GM19395 (cell line): ENCODE measurements around the gene BAG3.
"Not testable (repeated sequence)": the region's sequence is repeated elsewhere in the genome, so short reads cannot be mapped to it uniquely, and the experiment has no call there.

ENCODE experiments used
- ATAC-seq: cut with Tn5 transposase; IDR thresholded peaks from one replicate; pipeline ENCODE4 v1.9.1; 2021; ENCODE audit warnings: mild to moderate bottlenecking, moderate library complexity; ENCODE audit not compliant: unreplicated experiment

BAG3 gene

DNA sequence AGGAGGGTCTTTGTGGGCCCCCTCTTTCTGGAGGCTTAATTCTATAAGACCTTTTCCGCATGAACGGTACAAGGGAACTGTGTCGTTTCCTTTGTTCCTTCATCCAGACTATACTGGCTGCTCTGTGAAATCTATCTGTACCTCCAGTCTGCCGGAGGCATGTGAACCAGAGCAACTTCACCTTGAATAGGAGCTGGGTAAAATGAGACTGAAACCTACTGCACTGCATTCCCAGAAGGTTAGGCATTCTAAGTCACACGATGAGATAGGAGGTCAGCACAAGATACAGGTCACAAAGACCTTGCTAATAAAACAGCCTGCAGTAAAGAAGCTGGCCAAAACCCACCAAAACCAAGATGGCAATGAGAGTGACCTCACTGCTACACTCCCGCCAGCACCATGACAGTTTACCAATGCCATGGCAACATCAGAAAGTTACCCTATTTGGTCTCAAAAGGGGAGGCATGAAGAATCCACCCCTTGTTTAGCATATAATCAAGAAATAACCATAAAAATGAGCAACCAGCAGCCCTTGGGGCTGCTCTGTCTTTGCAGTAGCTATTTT is 37.9 kb downstream of the BAG3 start:
- ATAC-seq: no peak

DNA sequence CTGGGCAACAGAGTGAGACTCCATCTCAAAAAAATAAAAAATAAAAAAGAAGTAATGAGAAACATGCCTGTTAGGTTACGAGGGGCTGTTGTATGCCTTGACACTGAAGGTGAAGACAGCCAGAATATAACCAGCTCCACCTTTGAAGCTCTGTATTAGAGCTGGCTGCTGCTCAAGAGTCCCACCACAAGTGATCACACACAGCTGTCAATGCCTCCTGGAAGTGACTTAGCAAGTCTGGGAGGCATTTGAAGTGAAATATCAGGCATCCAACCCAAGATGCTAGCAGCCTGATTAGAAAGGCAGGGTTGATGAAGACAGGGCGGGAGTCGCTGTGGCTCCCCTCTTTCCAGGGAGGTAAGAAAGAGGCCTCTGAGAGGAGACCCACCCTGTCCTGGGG is 40.5 kb downstream of the BAG3 start:
- no peak for ATAC-seq

DNA sequence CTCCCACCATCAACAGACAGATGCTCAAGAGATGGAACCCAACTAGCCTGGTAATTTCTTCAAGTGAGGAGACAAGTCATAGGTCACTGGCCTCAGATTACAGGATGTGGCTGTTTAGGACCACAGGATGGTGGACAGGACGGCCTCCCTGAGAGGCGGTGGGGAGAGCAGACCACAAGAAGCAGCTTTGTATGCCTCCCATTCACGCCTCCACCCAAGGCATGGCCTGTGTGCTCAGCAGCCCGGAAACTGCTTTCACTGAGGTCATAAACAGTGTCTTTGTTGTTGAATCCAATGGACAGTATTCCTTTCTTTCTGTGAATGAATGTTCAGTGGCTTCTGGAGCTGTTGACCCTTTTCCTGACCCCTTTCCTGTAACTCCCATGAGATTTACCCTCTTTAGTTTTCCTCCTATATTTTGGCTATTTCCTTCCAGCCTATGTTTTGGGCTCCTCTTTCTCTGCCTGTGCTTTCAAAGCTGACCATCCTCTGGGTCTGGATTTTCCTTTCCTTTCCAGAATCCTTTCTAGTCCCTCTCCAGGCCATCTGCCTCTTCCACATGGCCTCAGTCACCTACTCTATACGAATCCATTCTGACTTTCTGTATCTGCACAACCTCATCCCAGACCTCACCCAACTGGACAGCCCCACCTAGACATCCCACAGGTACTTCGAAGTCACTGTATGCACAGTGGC is 42.2 kb downstream of the BAG3 start:
- no peak for ATAC-seq

GRCh38 chr10:119694608-119695007 is 43.4 kb downstream of the BAG3 start:
- no peak for ATAC-seq

DNA sequence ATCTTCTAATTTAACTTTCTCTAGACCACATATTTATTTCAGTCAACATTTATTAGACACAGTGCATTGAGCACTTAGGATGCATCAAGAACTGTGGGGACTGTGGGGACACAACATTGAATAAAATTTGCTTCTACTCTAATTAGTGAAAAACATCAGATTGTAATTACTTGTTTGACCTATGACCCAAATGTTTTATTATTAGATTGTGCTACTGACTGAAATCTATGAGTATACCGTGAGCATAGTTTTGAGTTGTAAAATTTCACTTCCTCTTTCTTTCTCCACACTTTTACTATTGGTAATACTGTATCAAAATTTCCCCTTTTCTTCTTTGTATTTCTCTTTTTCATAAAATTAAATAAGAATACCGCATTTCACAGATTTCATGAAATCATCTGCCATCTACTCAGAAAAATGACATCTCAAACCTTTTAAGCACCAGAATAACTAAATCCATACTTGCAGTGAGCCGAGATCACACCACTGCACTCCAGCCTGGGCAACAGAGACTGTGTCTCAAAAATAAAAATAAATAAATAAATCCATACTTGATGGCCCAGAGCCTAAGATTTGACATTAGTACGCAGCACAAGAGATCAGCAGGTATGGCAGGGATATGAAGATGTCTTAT is 49.3 kb downstream of the BAG3 start:
- peak; percentile 58 for ATAC-seq

DNA sequence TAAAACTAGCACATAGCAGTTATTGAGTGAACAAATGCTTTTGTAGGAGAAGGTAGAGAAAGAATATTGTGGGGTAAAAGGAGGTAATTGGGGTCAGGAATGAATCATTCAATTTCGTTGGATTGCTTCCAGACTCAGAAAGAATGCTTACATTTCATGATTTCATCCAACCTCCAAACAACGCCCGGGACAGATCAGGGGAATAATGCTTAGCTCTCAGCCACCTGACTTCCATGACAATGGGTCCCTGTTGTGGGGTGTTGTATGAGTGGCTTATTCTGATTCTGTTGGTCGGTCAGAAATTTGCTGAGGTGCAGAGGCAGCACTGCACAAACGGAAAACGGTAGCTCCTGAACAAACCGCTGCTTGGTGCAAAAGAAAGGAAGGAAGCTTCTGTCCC is 50.7 kb downstream of the BAG3 start:
- no peak for ATAC-seq

- ATAC-seq: no peak
Measured at GRCh38 chr10:119702583-119702982, 51.4 kb downstream of the BAG3 start.

DNA sequence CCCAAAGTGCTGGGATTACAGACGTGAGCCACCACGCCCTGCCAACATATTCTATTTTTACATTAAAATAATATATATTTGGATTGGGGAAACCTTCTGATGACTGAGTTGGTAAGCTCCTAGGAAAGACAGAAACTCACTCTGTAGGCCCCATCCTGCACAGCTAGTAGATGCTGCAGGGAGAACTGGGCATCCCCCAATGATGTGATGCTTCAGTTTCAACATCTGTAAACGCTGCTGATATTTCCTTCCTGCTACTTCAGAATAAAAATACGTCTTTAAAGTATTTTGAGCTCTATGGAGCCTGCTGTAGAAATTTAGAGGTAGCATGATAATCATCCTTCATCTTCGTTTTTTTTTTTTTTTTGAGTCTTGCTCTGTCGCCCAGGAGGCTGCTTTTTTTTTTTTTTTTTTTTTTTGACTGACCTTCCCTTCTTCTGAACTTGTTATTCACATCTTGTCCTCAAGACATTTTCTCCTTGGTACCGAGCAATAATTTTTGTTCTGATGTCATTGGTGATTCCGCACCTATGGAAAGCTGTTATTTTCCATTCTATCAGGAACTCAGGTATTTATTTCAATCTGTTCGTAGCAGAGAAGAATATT is 52.8 kb downstream of the BAG3 start:
- ATAC-seq: no peak

- peak; percentile 68 for ATAC-seq
Measured at GRCh38 chr10:119705434-119705831, 54.3 kb downstream of the BAG3 start.

DNA sequence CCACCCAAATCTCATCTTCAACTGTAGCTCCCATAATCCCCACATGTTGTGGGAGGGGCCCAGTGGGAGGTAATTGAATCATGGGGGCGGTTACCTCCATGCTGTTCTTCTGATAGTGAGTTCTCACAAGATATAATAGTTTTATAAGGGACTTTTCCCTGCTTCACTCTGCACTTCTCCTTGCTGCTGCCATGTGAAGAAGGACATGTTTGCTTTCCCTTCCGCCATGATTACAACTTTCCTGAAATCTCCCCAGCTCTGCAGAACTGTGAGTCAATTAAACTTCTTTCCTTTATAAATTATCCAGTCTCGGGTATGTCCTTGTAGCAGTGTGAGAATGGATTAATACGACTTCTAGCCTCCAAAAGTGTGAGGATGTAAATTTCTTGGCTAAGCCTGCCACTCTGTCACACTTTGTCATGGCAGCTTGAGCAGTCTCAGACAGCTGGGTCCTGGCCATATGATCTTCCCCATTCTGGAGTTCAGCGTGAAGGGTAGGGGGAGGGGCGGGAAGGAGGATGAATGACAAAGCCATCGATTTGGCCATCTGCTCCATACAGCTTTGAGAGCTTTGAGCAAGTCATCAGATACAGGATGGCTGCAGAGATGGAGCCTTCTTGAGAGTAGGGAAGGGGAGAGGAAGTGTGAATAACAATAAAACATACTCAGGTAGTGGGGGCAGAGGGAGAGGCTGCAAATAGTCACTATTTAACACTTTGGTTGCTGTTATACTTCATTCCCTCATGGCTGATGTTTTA is 55.5 kb downstream of the BAG3 start:
- no peak for ATAC-seq

DNA sequence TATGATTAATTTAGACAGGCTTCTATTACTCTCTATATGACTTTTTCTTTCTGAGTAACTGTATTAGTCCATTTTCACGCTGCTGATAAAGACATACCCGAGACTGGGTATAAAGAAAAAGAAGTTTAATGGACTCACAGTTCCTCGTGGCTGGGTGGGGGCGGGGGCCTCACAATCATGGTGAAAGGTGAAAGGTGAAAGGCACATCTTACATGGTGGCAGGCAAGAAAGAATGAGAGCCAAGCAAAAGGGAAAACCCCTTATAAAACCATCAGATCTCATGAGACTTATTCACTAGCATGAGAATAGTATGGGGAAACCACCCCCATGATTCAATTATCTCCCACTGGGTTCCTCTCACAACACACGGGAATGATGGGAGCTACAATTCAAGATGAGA is 56.2 kb downstream of the BAG3 start:
- not testable (repeated sequence) for ATAC-seq

DNA sequence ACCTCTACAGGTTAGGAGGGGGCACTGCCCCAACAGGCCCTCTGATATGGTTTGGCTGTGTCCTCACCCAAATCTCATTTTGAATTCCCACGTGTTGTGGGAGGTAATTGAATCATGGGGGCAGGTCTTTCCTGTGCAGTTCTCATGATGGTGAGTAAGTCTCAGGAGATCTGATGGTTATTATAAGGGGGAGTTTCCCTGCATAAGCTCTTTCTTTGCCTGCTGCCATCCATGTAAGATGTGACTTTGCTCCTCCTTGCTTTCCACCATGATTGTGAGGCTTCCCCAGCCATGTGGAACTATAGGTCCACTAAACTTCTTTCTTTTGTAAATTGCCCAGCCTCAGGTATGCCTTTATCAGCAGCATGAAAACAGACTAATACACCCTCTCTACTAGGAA is 59.8 kb downstream of the BAG3 start:
- ATAC-seq: not testable (repeated sequence)

GRCh38 chr10:119713744-119714483 is 62.7 kb downstream of the BAG3 start:
- no peak for ATAC-seq

DNA sequence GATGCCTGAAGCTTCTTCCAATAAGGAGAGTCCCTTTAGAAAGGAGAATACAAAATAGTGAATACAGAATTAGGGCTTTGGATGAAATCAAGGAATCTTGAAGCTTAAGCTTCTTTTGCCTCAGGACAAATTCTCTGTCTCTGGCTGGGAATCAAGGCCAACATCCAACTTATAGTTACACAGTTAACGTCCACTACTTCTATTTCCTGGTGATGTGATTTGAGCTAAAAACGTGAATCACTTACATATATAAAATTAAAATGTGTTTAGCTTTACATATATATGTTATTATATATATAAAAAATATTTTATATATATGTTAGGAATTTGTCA is 63.3 kb downstream of the BAG3 start:
- ATAC-seq: no peak

DNA sequence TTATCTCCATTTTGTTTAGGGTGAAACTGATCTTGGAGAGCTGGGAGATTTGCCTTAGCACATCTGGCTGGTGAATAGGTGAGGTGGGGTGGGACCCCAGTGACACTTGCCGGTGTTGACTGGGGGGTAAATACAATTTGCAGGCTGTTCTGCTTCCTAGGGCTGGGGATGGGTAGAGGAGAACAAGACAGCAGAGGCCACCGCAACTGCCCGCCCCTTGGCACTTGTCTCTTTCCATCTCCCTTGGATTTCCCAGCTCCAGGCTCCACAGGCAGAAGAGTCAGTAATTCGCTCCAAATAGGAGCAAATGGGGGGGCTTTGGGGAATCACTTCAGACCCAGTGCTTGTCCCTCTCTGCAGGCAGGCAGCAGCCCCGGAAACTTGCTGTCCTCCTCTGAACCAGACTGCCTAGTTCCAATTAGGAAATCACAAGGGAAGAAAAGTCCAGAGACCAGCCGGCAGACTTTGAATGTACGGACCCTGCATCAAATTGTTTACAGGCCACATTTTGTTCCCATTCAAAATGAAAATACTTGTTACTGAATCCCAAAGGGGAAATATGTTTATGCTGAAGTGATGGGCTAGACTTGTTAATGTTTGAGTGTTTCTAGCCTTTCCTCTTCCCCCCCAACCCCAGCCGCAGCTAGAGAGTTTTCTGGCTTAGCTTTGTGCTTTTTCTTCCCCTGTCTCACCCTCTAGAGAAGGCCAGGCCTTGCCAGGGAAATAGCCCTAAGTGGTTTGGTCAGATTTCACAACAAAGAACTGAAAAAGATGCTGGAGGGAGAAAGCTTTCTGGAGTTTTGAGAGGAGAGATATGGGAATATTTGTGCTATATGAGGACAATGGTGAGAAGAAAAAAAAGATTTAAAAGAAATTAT is 64.7 kb downstream of the BAG3 start:
- no peak for ATAC-seq

DNA sequence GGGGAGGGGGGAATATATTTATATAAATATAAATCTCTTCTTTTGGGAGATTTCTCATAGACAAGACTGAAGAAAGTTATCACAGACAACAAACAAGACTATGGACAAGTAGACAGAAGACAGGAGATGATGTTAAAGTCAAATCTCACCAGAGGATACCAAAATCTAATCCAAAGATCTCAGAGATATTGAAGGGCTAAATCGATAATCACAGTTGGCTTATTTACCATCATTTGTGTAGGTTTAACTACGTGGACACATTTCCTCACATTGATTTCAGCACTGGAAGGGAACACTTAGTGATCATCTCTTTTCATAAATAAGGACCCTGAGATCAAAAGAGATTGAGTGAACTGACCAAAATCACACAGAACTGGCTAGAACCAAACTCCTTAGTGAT is 72.0 kb downstream of the BAG3 start:
- ATAC-seq: no peak

DNA sequence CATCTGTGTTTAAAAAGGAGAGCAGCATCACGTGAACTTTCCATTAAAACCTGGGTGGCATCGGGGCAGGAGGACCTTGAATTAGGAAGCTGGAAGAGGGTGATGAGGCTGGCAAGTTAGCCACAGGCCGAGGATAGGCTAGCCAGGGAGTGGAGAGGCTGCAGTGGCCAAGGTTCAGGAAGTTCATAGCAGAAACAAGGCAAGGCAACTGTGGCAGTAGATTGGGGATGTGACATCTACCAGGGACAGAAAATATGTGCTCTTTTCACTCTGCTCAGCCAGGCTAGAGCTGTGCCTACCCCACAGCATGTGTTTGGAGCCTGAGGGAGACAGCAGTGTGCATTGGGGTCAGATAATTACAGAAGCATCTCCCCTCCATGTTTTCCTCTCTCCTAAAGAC is 72.4 kb downstream of the BAG3 start:
- no peak for ATAC-seq

GRCh38 chr10:119724593-119725516 is 73.7 kb downstream of the BAG3 start:
- ATAC-seq: peak; percentile 29

- ATAC-seq: no peak
Measured at GRCh38 chr10:119725517-119725827, 74.3 kb downstream of the BAG3 start.
